T1000 (cell line): ENCODE measurements around the gene ABCC1.
A peak's percentile ranks its signal among the peaks of the same experiment; 100 is the strongest.
"Not testable (repeated sequence)": the region's sequence is repeated elsewhere in the genome, so short reads cannot be mapped to it uniquely, and the experiment has no call there.

Source experiments
- DNase-seq: peaks from one replicate; lab custom pipeline; 2025; ENCODE audit warnings: mixed read lengths; lab: John Stamatoyannopoulos, UW

The ABCC1 gene

GRCh38 chr16:15949210-15950160 lies at the start of gene ABCC1:
ABCC1 (plus strand) TSS chr16:15949616; CDS start chr16:15949752, 136 bp downstream.
- DNase-seq = no peak

- DNase-seq = no peak
Observed at GRCh38 chr16:15900357-15900756, 49.1 kb upstream of the ABCC1 start.

DNA sequence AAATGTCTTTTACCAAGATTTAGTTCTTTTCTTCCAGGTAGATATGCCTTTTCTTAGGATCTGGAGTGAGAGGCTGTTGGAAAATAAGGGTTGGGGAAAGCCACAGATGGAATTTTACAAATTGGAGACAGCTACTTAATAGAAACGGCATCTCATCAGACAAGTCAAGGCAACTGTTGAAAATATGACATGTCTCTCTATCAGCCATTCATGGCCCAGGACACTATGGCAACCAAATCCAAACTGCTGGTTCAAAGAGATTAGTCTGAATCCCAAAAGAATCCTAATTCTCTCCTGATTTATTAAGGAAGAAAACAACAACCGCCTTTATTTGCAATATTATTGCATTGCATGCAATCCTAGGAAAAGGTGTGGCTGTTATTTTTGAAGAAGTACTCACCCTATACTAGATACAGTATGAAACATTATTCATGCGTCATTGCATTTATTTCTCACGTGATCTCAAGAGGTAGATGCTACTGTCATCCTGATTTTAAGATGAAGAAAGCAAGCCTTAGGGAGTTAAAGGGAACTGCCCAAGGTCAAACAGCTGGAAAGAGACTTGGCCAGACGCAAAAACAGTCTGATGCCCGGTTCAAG lies 48.4 kb upstream of the ABCC1 start:
- no peak for DNase-seq

DNA sequence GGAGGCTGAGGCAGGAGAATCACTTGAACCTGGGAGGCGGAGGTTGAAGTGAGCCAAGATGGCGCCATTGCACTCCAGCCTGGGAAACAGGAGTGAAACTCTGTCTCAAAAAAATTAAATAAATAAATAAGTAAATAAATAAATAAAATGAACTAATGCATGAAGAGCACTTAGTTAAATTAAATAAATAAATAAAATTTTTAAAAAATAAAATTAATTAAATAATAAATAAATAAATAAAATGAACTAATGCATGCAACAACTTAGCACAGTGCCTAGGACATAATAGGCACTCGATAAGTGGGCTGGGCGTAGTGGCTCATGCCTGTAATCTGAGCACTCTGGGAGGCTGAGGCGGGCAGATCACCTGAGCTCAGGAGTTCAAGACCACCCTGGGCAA lies 45.5 kb upstream of the ABCC1 start:
- DNase-seq = no peak

GRCh38 chr16:15906439-15906838 lies 43.0 kb upstream of the ABCC1 start:
- no peak for DNase-seq

DNA sequence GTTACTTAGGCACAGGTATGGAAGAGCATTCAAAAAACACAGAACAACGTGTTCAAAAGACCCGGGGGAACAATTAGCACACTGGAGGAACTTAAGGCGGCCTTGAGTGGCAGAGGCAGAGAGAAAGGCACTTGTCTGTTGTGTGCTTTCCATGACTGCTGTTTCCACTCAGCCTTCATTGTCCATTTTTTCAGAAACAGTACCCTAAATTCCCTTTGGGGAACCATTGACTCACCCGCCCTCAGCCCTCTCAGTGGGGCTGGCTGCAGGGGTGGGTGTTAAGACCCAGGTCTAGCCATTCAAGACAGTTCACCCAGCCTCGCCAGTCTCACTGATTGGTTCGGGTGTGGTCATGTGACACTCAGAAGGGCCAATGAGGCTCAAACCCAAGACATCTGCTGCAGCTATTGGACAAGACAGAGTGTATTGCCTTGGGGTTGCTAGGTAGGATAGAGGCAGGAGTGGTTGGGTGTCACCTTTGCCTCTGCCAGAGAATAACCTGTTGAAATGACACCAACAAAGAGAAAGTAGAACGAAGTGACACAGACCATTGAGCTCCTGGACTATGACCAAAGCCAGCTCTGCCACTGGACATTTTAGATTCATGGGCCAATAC lies 41.4 kb upstream of the ABCC1 start:
- peak; percentile 10 for DNase-seq

DNA sequence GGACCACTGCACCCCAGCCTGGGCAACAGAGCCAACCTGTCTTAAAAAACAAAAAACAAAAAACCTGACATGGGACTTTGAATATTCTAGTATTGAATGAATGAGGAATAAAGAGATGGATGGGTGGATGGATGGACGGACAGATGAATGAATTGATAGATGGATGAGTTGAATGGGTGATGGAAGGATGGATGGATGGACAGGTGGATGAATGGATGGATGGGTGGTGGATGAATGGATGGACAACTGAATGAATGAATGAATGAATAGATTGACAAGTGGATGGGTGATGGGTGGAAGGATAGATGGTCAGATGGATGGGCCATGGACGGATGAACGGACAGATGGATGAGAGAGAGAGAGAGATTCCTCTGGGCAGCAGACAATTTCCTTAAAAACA lies 38.2 kb upstream of the ABCC1 start:
- DNase-seq = no peak

DNA sequence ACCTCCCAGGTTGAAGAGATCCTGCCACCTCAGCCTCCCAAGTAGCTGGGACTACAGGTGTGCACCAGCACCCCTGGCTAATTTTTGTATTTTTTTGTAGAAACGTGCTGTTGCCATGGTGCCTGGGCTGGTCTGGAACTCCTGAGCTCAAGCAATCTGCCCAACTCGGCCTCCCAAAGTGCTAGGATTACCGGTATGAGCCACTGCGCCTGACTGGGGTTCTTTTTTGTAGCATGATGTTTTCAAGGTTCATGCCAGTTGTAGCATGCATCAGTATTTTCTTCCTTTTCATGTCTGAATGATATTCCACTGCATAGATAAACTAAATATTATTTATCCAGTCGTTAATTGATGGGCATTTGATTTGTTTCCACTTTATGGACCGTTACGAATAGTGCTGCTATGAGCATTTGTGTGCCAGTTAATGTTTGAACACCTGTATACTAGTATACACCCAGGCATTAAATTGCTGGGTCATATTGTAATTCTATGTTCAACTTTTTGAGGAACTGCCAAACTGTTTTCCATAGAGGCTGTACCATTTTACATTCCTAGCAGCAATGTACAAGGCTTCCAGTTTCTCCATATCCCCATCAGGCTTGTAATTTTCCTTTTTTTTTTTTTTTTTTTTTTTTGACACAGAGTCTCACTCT lies 36.2 kb upstream of the ABCC1 start:
- DNase-seq = no peak

DNA sequence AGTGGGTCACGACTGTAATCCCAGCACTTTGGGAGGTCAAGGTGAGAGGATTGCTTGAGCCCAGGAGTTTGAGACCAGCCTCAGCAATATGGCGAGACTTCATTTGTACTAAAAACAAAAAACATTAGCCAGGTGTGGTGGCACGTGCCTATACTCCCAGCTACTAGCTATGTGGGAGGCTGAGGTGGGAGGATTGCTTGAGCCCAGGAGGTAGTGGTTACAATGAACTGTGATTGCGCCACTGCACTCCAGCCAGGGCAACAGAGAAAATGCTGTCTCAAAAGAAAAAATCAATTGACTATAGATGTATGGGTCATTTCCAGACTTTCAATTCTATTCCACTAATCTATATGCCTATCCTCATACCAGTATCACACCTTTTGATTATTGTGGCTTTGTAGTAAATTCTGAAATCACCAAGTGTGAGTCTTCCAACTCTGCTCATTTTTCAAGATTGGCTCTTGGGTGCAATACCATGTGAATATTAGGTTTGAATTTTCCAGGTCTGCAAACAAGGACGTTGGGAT lies 33.8 kb upstream of the ABCC1 start:
- no peak for DNase-seq

GRCh38 chr16:15916323-15916722 lies 33.1 kb upstream of the ABCC1 start:
- DNase-seq = no peak

DNA sequence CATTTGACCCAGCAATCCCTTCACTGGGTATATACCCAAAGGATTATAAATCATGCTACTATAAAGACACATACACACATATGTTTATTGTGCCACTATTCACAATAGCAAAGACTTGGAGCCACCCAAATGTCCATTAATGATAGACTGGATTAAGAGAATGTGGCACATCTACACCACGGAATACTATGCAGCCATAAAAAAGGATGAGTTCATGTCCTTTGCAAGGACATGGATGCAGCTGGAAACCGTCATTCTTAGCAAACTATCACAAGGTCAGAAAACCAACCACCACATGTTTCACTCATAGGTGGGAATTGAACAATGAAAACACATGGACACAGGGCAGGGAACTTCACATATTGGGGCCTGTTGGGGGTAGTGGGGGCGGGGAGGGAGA lies 31.1 kb upstream of the ABCC1 start:
- not testable (repeated sequence) for DNase-seq

- DNase-seq = no peak
Observed at GRCh38 chr16:15919331-15919730, 30.1 kb upstream of the ABCC1 start.

GRCh38 chr16:15924996-15925395 lies 24.4 kb upstream of the ABCC1 start:
- no peak for DNase-seq

DNA sequence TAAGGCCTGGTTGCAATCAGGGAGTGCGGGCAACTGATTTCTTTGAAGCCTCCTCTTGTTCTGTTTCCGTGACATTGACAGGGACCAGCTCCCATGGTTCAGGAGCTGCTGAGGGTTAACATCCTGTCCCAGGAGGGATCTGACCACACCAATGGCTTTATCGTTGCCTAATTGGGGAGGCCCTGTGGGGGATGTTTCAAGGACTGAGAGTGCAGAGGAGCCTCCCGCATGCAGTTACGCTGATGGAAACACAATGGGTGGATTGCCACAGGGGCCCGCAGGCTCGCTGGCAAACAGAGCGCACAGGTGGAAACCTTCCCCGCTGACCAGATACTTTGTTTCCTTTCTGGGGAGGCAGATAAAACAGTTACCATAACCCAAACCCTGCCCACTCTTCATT lies 23.8 kb upstream of the ABCC1 start:
- no peak for DNase-seq

DNA sequence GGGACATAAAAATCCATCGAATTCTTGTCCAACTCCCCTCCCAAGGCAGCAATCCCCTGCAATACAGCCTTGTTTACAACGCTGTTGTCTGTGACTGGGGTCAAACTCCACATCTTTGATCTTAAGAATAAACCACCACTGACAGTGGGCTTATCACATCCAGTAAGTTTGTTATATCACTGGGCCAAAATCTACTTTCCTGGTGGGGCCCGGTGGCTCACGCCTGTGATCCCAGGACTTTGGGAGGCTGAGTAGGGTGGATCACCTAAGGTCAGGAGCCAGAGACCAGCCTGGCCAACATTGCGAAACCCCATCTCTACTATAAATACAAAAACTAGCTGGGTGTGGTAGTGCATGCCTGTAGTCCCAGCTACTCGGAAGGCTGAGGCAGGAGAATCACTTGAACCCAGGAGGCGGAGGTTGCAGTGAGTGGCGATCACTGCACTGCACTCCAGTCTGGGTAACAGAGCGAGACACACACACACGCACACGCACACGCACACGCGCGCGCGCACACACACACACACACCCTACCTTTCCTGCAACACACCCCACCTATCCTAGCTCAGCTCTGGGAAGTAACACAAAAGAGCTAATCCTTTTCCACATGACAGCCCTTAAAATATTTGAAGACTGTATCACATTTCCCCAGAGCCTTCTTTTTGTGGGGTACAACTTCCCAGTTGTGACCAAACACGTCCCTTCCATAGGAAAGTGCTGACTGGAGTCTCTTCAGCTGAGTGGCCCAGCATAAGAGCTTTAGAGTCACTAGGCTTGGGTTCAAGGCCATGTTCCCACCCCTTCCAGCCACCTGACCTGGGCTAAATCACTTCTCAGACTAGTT lies 20.9 kb upstream of the ABCC1 start:
- DNase-seq = no peak

DNA sequence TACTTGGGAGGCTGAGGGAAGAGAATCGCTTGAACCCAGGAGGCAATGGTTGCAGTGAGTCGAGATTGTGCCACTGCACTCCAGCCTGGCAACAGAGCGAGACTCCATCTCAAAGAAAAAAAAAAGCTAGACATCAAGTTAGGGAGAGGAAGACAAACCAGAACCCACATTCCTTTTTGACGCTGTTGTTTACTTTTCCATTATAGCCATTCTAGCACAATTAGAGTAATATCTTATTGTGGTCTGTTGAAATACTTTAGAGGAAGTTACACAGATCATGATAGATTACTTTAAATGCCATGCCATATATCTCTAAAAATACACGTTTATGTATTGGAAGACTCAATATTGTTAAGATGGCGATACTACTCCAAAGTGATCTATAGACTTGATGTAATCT lies 16.5 kb upstream of the ABCC1 start:
- DNase-seq = no peak

DNA sequence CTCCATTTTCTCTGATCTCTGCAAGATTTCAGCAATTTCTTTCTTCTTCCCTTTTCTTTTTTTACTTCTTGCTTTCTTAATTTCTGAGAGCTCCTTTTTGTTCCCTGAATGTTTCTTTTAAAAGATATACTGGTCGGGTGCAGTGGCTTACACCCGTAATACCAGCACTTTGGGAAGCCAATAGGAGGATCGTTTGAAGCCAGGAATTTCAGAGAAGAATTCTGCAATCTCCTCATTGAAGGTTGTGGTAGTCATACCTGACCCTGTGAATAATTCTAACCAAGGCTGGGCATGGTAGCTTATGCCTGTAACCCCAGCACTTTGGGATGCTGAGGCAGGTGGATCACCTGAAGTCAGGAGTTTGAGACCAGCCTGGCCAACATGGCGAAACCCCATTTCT lies 15.6 kb upstream of the ABCC1 start:
- DNase-seq = no peak

DNA sequence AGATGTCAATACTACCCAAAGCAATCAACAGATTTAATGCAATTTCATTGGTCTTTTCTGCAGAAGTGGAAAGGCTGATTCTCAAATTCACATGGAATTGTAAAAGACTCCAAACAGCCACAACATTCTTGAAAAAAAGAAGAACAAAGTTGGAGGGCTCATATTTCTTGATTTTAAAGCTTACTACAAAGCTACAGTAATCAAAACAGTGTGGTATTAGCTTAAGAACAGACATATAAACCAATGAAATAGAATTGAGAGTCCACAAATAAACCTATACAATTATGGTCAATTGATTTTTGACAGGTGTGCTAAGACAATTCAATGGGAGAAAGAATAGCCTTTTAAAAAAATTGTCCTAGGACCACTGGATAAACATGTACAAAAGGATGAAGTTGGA lies 14.4 kb upstream of the ABCC1 start:
- no peak for DNase-seq

DNA sequence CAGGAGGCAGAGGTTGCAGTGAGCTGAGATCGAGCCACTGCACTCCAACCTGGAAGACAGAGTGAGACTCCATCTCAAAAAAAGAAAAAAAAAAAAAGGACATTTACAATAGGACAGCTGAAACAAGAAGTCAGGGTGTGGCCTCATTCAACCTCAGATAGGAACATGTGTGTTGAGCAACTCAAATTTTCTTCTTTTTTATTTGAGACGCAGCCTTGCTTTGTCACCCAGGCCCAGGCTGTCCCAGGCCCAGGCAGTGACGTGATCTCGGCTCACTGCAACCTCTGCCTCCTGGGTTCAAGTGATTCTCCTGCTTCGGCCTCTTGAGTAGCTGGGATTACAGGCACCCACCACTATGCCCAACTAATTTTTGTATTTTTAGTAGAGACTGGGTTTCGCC lies 12.6 kb upstream of the ABCC1 start:
- DNase-seq = not testable (repeated sequence)

GRCh38 chr16:15942931-15943690 lies 6.3 kb upstream of the ABCC1 start:
- DNase-seq = no peak
